Kidney (tissue), 14 donors: ENCODE data around the gene COMMD8. TPM values are rescaled to one million over a fixed set of nuclear protein-coding genes. Genes with fewer than 3 reads are reported as not detected.

Source experiments
- DNase-seq, 5 donors: peaks; one replicate each; pipeline ENCODE4 v3.0.0-alpha.2; 2013 to 2020
- FAIRE-seq: peaks from 2 replicates; lab custom pipeline; 2012; peaks lifted over from hg19 to GRCh38; lab: Jason Lieb, UNC
- H3K27ac ChIP-seq, 2 donors: one replicate each; pipeline ENCODE4 v1.7.0; 2013; ENCODE audit warnings: low read depth in 2 of 2, low read length in 2 of 2, inconsistent platforms in 1 of 2
- H3K27me3 ChIP-seq: one replicate; pipeline ENCODE4 v1.7.1; 2013; ENCODE audit warnings: low read length, inconsistent platforms; ENCODE audit not compliant: control insufficient read depth, insufficient read depth
- H3K36me3 ChIP-seq, 3 donors: one replicate each; pipeline versions ENCODE4 v1.7.0 to v1.7.1; 2013; ENCODE audit warnings: low read length in 3 of 3, control low read depth in 1 of 3, inconsistent platforms in 1 of 3; ENCODE audit not compliant: insufficient read depth in 3 of 3, control insufficient read depth in 2 of 3
- H3K4me1 ChIP-seq, 3 donors: one replicate each; pipeline versions ENCODE4 v1.7.0 to v1.7.1; 2013; ENCODE audit warnings: low read length in 3 of 3, inconsistent platforms in 1 of 3, low read depth in 1 of 3; ENCODE audit not compliant: control insufficient read depth in 2 of 3, insufficient read depth in 2 of 3
- H3K4me3 ChIP-seq, 3 donors: one replicate each; pipeline versions ENCODE4 v1.7.0 to v1.8.1; 2013; ENCODE audit warnings: low read length in 3 of 3, control low read depth in 1 of 3, inconsistent platforms in 1 of 3
- H3K9ac ChIP-seq, 3 donors: one replicate each; pipeline versions ENCODE4 v1.7.0 to v1.7.1; 2013; ENCODE audit warnings: low read length in 3 of 3, control low read depth in 1 of 3, inconsistent platforms in 1 of 3
- H3K9me3 ChIP-seq, 3 donors: one replicate each; pipeline versions ENCODE4 v1.7.0 to v1.7.1; 2013; ENCODE audit warnings: low read length in 3 of 3, control low read depth in 1 of 3, inconsistent platforms in 1 of 3; ENCODE audit not compliant: control insufficient read depth in 2 of 3, insufficient read depth in 1 of 3
- intact Hi-C: fragments of 100-400 bp; cut with DNase I; formaldehyde crosslinking; loops from one replicate; pipeline ENCODE4 v1.11.1; 2022
- polyA plus RNA-seq: library from polyadenylated mRNA; stranded (reverse); fragments of 350-450 nt; fragmentation: Illumina TruSeq; extraction: RNeasy Lipid Tissue Mini Kit (QIAGEN cat#74804); gene quantifications from one replicate; pipeline ENCODE4 v1.2.3, GENCODE V29; 2014; ENCODE audit warnings: low read depth, low replicate concordance; ENCODE audit not compliant: insufficient read depth
- total RNA-seq: library from RNA; stranded (reverse); fragmentation: NEBNext Ultra II Directional; extraction: Animal tissue kit (Norgen Biotek cat#: 25700); gene quantifications from one replicate; pipeline ENCODE4 v1.2.1, GENCODE V29; 2021
- TF ChIP-seq, protein P1 (sequence below): IDR thresholded peaks from 3 replicates; pipeline ENCODE4 v1.5.1; 2012; ENCODE audit warnings: mild to moderate bottlenecking, moderate library complexity, borderline replicate concordance; ENCODE audit not compliant: insufficient read depth; ENCODE audit errors: extremely low read depth
- donor health status: control.
- donor health status: control.
- donor health status: control.
- donor health status: control.
- donor health status: control.
- donor health status: DM: yes; HTN: yes; CAD: no.
- donor health status: Normal renal cell carcinoma (clear cell type).

Gene COMMD8
- total and polyA plus RNA-seq, 2 donors from 2014 or later: 21.0 to 39.8 TPM

DNA sequence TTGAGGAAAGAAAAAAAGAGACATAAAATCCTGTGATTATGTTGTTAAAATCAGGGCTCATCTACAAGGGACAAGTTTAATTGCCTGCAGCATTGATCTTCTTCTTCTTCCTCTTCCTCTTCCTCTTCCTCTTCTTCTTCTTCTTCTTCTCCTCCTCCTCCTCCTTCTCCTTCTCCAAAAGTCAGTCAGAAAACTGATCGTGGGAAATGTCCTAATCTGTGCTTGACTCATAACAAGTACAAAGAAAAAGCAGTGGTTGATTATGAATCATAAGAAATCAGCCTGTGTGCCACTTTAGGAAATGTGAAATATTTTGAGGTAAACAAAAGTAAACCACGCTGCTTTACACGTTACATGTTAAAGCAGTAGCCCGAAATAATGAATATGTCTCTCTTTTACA is 18.8 kb upstream of the COMMD8 start:
- FAIRE-seq: no peak
- TF ChIP-seq, protein P1, sequence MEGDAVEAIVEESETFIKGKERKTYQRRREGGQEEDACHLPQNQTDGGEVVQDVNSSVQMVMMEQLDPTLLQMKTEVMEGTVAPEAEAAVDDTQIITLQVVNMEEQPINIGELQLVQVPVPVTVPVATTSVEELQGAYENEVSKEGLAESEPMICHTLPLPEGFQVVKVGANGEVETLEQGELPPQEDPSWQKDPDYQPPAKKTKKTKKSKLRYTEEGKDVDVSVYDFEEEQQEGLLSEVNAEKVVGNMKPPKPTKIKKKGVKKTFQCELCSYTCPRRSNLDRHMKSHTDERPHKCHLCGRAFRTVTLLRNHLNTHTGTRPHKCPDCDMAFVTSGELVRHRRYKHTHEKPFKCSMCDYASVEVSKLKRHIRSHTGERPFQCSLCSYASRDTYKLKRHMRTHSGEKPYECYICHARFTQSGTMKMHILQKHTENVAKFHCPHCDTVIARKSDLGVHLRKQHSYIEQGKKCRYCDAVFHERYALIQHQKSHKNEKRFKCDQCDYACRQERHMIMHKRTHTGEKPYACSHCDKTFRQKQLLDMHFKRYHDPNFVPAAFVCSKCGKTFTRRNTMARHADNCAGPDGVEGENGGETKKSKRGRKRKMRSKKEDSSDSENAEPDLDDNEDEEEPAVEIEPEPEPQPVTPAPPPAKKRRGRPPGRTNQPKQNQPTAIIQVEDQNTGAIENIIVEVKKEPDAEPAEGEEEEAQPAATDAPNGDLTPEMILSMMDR: no peak
- H3K9ac ChIP-seq: no peak overlapping the region

GRCh38 chr4:47478804-47479203 is 15.3 kb upstream of the COMMD8 start:
- no peak for DNase-seq
- FAIRE-seq: no peak
- intact Hi-C loops: no loop called here
- Histone ChIP-seq H3K9me3 (no peaks in the 10 kb centered on the region), H3K27me3 (no peaks in the 10 kb centered on the region), H3K36me3 (no peaks in the 10 kb centered on the region), H3K27ac (no peak overlapping the region), H3K4me3 (no peak overlapping the region), H3K4me1 (peaks cover 0 to 1% (median 0%) of the 10 kb centered on the region in 3 donors), H3K9ac (no peak overlapping the region)
- TF ChIP-seq, protein P1: no peak

More for the DNA sequence above, 18.8 kb upstream of the COMMD8 start:
- Histone ChIP-seq H3K36me3 (no peaks in the 10 kb centered on the region), H3K4me1 (peaks cover 0 to 16% (median 5%) of the 10 kb centered on the region in 3 donors), H3K9me3 (no peaks in the 10 kb centered on the region), H3K4me3 (no peak overlapping the region), H3K27ac (no peak overlapping the region), H3K27me3 (no peaks in the 10 kb centered on the region)
- DNase-seq: no peak
- intact Hi-C loops: no loop called here

DNA sequence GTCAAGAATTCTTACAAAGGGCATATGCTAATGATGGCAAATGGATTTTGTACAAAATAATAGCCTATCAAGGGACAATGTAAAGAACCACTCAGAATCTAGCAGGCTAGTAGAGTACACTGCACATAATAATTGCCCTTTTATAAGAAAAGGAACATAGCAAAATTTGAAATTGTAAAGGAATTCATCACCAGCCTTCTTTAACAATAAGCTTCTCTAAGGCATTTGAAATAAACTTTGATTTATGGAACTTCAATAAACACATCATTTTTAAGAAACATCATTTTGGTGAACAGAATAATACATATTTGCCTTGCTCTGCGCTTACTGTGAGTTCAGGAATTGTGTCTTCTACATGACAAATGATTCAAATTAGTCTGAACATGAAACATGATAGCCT is 11.9 kb upstream of the COMMD8 start:
- Histone ChIP-seq H3K27me3 (no peaks in the 10 kb centered on the region), H3K9ac (no peak overlapping the region), H3K4me3 (no peak overlapping the region), H3K27ac (no peak overlapping the region), H3K4me1 (no peaks in the 10 kb centered on the region), H3K9me3 (no peaks in the 10 kb centered on the region), H3K36me3 (no peaks in the 10 kb centered on the region)
- FAIRE-seq: no peak
- intact Hi-C loops: no loop called here
- no peak for DNase-seq
- TF ChIP-seq, protein P1: no peak

DNA sequence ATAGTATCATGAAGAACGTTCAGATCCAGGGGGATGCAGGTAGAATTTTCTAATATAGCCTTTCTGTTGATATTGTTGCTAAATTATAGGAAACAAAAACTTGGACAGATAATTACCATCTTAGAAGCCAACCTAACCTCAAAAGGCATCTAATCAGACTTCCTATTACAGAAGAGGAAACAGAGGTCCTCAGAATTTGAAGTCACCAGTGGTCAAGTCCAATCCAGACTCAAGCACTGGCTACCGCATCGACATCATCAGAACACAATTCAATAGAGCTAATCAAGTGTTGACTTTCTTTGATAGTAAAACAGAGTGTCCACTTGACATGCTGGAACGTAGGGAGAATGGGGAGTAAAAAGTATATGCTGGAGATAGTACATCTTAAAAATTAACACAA is 11.3 kb upstream of the COMMD8 start:
- Histone ChIP-seq H3K9ac (no peak overlapping the region), H3K9me3 (no peaks in the 10 kb centered on the region), H3K27ac (no peak overlapping the region), H3K27me3 (no peaks in the 10 kb centered on the region), H3K36me3 (no peaks in the 10 kb centered on the region), H3K4me3 (no peak overlapping the region), H3K4me1 (no peaks in the 10 kb centered on the region)
- intact Hi-C loops: no loop called here
- no peak for DNase-seq
- FAIRE-seq: no peak
- TF ChIP-seq, protein P1: no peak
